HepG2 (cell line): Measurements from ENCODE around the gene NPBWR2. TPM values are rescaled to one million over a fixed set of nuclear protein-coding genes. Genes with fewer than 3 reads are reported as not detected.

Experiments
- AHR ChIP-seq: IDR thresholded peaks from 2 replicates; pipeline ENCODE4 v1.6.1; 2018; ENCODE audit warnings: missing genetic modification reagents, missing compliant biosample characterization
- ATF4 ChIP-seq, 2 experiments: fragments of 450-650 bp in 1 of 2; sonication (generic) in 1 of 2; formaldehyde crosslinking; IDR thresholded peaks; 2 replicates each; pipeline versions ENCODE4 v1.5.0 to v1.8.0; 2020 to 2022; ENCODE audit warnings: mild to moderate bottlenecking in 1 of 2, missing genetic modification reagents in 1 of 2
- CENPT ChIP-seq: sonication (generic); formaldehyde crosslinking; IDR thresholded peaks from 2 replicates; pipeline ENCODE4 v1.8.0; 2022; ENCODE audit warnings: low read depth, mild to moderate bottlenecking, moderate library complexity, missing genetic modification reagents
- DNMT1 ChIP-seq: sonication (generic); formaldehyde crosslinking; IDR thresholded peaks from 2 replicates; pipeline ENCODE4 v1.5.1; 2020; ENCODE audit warnings: mild to moderate bottlenecking, missing genetic modification reagents
- ELF4 ChIP-seq: sonication (generic); formaldehyde crosslinking; IDR thresholded peaks from 2 replicates; pipeline ENCODE4 v1.5.0; 2020; ENCODE audit warnings: missing genetic modification reagents, mild to moderate bottlenecking, moderate library complexity, borderline replicate concordance
- FOSL2 ChIP-seq: sonication (generic); formaldehyde crosslinking; IDR thresholded peaks from 2 replicates; pipeline ENCODE4 v1.4.0; 2020; ENCODE audit warnings: missing genetic modification reagents
- LCORL ChIP-seq, 2 experiments: fragments of 450-650 bp in 1 of 2; sonication (generic) in 1 of 2; formaldehyde crosslinking in 1 of 2; IDR thresholded peaks; 2 replicates each; pipeline versions ENCODE4 v1.5.0 to v1.6.1; 2017 to 2020; ENCODE audit warnings: antibody characterized with exemption in 1 of 2, missing genetic modification reagents in 1 of 2
- MZF1 ChIP-seq: sonication (generic); formaldehyde crosslinking; IDR thresholded peaks from 2 replicates; pipeline ENCODE4 v1.8.1; 2023; ENCODE audit warnings: mild to moderate bottlenecking, missing genetic modification reagents, borderline replicate concordance
- RBFOX2 ChIP-seq: fragments of 200-400 bp; formaldehyde crosslinking; IDR thresholded peaks from 2 replicates; pipeline ENCODE4 v1.6.1; 2017; ENCODE audit warnings: low read depth, mild to moderate bottlenecking, low read length
- SETDB1 ChIP-seq: sonication (generic); formaldehyde crosslinking; IDR thresholded peaks from 2 replicates; pipeline ENCODE4 v1.5.1; 2020; ENCODE audit warnings: missing genetic modification reagents, mild to moderate bottlenecking, borderline replicate concordance
- YY1 ChIP-seq: IDR thresholded peaks from 2 replicates; pipeline ENCODE4 v1.6.1; 2011; ENCODE audit warnings: low read length, low read depth, moderate library complexity, mild to moderate bottlenecking; ENCODE audit not compliant: insufficient read depth, insufficient replicate concordance
- ZNF816 ChIP-seq: sonication (generic); formaldehyde crosslinking; IDR thresholded peaks from 2 replicates; pipeline ENCODE4 v1.8.0; 2022; ENCODE audit warnings: missing genetic modification reagents, mild to moderate bottlenecking, borderline replicate concordance
- polyA plus RNA-seq, 8 experiments: library from polyadenylated mRNA; depleted of rRNA in 3 of 8; stranded (reverse) in 7 of 8; unstranded in 1 of 8; fragments of >200 nt; fragmentation: Illumina TruSeq in 4 of 8; extraction: Trizol in 4 of 8; gene quantifications; 2 replicates each; pipeline versions ENCODE4 v1.2.1 to v1.2.3, GENCODE V29; 2011 to 2016; ENCODE audit warnings: low read depth in 4 of 8, missing spikeins in 1 of 8, mixed read lengths in 1 of 8; ENCODE audit not compliant: insufficient read depth in 1 of 8
- total RNA-seq, 5 experiments: library from RNA; depleted of rRNA; stranded (reverse); fragments of >200 nt; fragmentation: Illumina TruSeq; extraction: Trizol; gene quantifications; 2 replicates each; pipeline ENCODE4 v1.2.3, GENCODE V29; 2016; ENCODE audit warnings: low read depth in 1 of 5
- TF ChIP-seq, protein P1 (sequence below): sonication (generic); formaldehyde crosslinking; IDR thresholded peaks from 2 replicates; pipeline ENCODE4 v1.5.0; 2020; ENCODE audit warnings: mild to moderate bottlenecking, missing genetic modification reagents, moderate library complexity
- TF ChIP-seq, protein P2 (sequence below): sonication (generic); formaldehyde crosslinking; IDR thresholded peaks from 2 replicates; pipeline ENCODE4 v1.8.1; 2023; ENCODE audit warnings: mild to moderate bottlenecking, moderate library complexity, missing genetic modification reagents

Gene NPBWR2
- total and polyA plus RNA-seq, 2 of the 13 experiments (the other 11 are each of a cell fraction or from before 2014, with no cell fraction given) = not detected

DNA sequence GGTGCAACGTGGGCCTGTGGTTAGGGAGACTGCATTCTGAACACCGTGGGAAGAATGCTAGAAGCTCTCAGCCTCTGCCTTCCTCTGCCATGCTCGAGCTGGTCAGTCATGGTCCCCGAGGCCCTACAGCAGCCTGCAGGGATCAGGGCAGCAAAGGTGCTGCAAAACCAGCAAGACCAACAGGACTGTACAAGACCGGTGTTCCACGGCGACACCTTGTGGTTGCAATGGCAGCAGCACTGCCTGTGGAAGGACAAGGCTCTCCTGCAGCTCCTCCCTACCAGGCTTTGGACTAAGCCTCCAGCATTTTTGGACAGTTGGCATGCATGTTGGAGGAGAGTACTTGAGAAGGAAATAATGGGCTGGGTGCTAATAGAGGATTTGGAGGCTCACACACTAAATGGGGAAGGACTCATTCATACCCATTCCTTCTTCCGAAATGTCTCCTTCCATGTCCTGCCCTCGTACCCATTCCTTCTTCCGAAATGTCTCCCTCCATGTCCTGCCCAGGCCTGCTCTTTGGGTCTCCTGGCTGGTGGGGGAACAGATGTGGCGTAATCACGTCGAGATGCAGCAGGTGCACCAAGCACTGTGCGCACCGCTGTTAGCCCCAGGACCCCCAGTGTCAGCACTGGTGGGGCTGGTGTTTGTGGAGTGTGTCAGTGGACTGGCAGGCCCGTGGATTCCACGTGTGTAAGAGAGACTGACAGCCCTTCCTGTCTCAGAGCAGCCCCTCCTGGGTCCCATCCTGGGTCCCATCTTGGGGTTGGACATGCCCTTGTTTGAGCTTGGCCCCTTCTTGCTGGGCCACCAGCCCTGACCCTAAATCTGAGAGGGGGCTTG, 38.3 kb upstream of the NPBWR2 start (continued):
- TF ChIP-seq YY1 (no peak), CENPT (CRISPR knock-in tag) (no peak), ELF4 (CRISPR knock-in tag) (no peak), MZF1 (CRISPR knock-in tag) (no peak), FOSL2 (no peak), AHR (CRISPR knock-in tag) (no peak), ZNF816 (CRISPR knock-in tag) (no peak), LCORL (IDR thresholded peaks at IDR 0.05) (no peak), LCORL (CRISPR knock-in tag; IDR thresholded peaks at IDR 0.05) (no peak), DNMT1 (0 out of 2 replicates have a peak, but pooled peaks have one; percentile 52), SETDB1 (CRISPR knock-in tag) (peak; percentile 97), RBFOX2 (no peak), ATF4 (CRISPR knock-in tag; IDR thresholded peaks at IDR 0.05) (no peak)
- TF ChIP-seq, protein P1, sequence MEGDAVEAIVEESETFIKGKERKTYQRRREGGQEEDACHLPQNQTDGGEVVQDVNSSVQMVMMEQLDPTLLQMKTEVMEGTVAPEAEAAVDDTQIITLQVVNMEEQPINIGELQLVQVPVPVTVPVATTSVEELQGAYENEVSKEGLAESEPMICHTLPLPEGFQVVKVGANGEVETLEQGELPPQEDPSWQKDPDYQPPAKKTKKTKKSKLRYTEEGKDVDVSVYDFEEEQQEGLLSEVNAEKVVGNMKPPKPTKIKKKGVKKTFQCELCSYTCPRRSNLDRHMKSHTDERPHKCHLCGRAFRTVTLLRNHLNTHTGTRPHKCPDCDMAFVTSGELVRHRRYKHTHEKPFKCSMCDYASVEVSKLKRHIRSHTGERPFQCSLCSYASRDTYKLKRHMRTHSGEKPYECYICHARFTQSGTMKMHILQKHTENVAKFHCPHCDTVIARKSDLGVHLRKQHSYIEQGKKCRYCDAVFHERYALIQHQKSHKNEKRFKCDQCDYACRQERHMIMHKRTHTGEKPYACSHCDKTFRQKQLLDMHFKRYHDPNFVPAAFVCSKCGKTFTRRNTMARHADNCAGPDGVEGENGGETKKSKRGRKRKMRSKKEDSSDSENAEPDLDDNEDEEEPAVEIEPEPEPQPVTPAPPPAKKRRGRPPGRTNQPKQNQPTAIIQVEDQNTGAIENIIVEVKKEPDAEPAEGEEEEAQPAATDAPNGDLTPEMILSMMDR (CRISPR knock-in tag) = peak; percentile 41
- TF ChIP-seq, protein P2, sequence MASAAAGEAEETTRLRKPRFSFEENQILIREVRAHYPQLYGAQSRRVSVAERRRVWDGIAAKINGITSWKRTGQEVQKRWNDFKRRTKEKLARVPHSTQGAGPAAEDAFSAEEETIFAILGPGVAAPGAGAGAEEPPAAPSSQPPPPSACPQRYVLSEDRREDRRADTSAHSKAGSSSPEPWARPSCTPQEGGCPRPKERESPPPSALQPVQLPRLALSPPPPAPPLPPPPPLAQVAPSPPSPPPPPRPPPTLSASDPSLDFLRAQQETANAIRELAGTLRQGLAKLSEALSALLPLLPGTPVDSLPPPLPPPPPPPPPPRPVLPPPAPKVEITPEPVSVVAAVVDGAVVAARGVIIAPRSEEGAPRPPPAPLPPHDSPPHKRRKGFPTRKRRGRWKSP (CRISPR knock-in tag) = no peak
